GM15510 (cell line): Measurements from ENCODE around the gene PAXX.

Experiments used
- POLR2A ChIP-seq: IDR thresholded peaks from 3 replicates; pipeline ENCODE4 v1.6.1; 2011; ENCODE audit warnings: borderline replicate concordance; ENCODE audit not compliant: insufficient read length; ENCODE audit errors: extremely low read depth

The PAXX gene

GRCh38 chr9:137011156-137011555 lies 18.9 kb downstream of the PAXX start:
- TF ChIP-seq POLR2A, result no peak

GRCh38 chr9:137011907-137012675 lies 19.9 kb downstream of the PAXX start:
- TF ChIP-seq POLR2A, result no peak

GRCh38 chr9:137012694-137013570 lies 20.7 kb downstream of the PAXX start:
- TF ChIP-seq POLR2A, result no peak

GRCh38 chr9:137013571-137013940 lies 21.3 kb downstream of the PAXX start:
- no peak for TF ChIP-seq POLR2A

GRCh38 chr9:137014166-137014565 lies 21.9 kb downstream of the PAXX start:
- TF ChIP-seq POLR2A, result no peak

- TF ChIP-seq POLR2A, result no peak
These were observed 22.7 kb downstream of the PAXX start for GRCh38 chr9:137014776-137015539.

GRCh38 chr9:137015540-137015930 lies 23.3 kb downstream of the PAXX start:
- TF ChIP-seq POLR2A, result no peak

GRCh38 chr9:137015976-137016375 lies 23.8 kb downstream of the PAXX start:
- no peak for TF ChIP-seq POLR2A

GRCh38 chr9:137016436-137016835 lies 24.2 kb downstream of the PAXX start:
- TF ChIP-seq POLR2A, result no peak

- no peak for TF ChIP-seq POLR2A
These were observed 24.8 kb downstream of the PAXX start for GRCh38 chr9:137017071-137017470.

GRCh38 chr9:137017791-137018497 lies 25.7 kb downstream of the PAXX start:
- no peak for TF ChIP-seq POLR2A

- no peak for TF ChIP-seq POLR2A
These were observed 26.7 kb downstream of the PAXX start for GRCh38 chr9:137018761-137019559.

GRCh38 chr9:137019891-137020683 lies 27.9 kb downstream of the PAXX start:
- TF ChIP-seq POLR2A, result no peak

- no peak for TF ChIP-seq POLR2A
These were observed 28.7 kb downstream of the PAXX start for GRCh38 chr9:137020771-137021567.
